Measurements from ENCODE around the gene C20orf141.
"Not testable (repeated sequence)": the region's sequence is repeated elsewhere in the genome, so short reads cannot be mapped to it uniquely, and the experiment has no call there.

The C20orf141 gene

DNA sequence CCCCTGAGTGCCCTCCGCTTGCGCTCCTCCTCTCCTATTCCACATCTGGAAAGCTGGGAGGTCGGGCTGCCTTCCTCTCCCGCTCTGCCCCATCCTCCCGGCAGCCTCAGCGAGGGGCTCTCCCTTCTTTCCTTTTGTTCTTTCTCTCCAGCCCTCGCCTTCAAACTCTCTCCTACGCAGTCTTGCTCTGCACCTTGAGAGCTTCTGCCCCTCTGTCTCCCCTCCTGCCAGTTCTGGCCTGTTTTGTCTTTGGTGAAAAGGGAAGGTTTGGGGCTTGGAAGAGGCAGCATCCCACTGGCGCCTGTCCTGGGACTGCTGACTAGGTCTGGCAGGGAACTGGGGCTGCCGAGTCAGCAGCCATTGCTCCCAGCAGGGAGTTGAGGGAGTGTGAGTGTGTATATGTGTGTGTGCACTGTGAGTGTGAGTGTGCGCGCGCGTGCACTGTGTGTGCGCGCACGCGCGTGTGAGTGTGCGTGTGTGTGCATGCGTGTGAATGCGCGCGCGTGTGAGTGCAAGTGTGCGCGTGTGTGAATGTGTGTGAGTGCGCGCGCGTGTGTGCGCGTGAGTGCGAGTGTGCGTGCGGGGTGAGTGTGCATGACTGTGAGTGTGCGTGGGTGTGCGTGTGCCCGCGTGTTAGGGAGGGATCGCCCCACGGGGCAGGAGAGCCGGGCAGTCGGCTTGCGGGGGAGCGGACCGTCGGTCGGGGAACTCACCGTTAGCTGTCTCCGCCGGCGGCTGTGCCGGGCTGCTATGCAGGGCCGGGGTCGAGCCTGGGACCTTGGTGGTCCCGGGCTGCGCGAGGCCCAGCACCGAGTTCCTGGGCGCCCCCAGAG, 14.9 kb upstream of the C20orf141 start:
- ATAC-seq, result peak in 1 of 2 donors; percentile 6

- peak in 1 of 2 donors; percentile 22 for ATAC-seq
Observed at GRCh38 chr20:2800521-2801285, 14.1 kb upstream of the C20orf141 start, which contains the start of gene CPXM1. CPXM1 (minus strand) TSS chr20:2800627; CDS start chr20:2800572, 55 bp downstream.

GRCh38 chr20:2801286-2801728, 13.5 kb upstream of the C20orf141 start:
- no peak for ATAC-seq

- no peak for ATAC-seq
Observed at GRCh38 chr20:2804041-2804828, 10.6 kb upstream of the C20orf141 start.

GRCh38 chr20:2804852-2805688, 9.7 kb upstream of the C20orf141 start:
- no peak for ATAC-seq

DNA sequence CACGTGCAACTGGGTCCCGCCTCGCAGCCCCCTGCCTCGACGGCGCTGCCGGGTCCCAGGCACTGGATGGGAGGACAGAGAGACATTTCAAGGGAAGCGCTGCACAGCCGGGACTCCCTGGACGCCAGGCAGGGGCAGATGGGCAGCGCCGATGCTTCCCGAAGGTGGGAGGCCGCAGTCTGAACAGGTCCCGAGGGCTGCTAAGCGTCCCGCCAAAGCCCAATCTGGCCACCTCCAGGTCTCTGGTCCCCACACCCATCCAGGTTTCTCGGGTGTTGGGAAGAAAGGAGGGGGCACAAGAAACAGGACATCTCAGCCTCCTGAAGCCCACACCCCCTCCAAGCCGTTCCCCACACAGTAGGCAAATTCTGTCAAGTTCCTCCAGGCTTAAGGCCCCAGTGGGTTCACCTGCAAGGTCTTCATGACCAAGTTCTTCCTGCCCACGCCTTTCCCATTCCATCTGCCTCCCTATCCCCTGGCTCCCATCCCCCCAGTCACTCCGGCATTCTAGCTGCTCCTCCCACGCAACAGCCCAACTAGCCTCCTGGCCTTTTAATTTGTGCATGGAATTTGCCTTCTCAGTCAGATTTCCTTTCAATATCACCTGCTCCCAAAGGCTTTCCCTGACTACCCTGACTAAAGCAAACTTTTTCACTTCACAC, 9.0 kb upstream of the C20orf141 start:
- no peak for ATAC-seq

DNA sequence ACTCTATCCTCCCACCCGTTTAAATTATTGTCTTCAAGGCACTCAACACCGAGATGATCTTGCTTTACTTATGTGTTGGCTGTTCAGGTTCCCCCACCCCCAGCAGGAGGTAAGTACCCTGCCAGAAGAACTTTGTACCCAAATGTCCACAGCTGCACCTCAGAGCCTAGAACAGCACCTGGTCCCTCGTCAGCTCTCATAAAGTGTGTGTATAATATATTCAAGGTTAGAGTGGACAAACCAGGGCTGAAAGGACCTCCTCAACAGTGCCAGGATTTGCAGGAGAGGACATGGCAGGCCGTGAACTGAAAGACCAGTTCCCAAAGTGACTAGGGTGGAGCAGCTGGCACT, 8.5 kb upstream of the C20orf141 start:
- ATAC-seq, result no peak

DNA sequence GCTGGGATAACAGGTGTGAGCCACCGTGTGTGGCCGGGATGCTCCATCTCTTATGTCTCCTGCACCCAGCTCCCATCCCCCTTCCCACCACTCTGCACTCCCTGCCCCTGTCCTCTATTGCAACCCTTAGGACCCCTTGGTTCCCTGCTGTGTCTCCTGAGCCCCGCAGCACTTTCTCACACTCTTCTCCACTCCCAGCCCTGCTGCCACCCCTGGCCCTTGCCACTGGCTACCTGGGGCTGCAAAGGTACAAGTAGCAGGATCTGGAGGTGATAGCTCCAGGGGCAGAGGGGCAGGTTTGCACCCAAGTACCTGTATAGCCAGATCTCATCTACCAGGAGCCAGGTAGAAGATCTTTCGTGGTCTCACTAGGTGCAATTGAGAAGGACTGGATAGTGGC, 7.8 kb upstream of the C20orf141 start:
- ATAC-seq, result no peak

- not testable (repeated sequence) for ATAC-seq
Observed at GRCh38 chr20:2807929-2808328, 6.9 kb upstream of the C20orf141 start.

DNA sequence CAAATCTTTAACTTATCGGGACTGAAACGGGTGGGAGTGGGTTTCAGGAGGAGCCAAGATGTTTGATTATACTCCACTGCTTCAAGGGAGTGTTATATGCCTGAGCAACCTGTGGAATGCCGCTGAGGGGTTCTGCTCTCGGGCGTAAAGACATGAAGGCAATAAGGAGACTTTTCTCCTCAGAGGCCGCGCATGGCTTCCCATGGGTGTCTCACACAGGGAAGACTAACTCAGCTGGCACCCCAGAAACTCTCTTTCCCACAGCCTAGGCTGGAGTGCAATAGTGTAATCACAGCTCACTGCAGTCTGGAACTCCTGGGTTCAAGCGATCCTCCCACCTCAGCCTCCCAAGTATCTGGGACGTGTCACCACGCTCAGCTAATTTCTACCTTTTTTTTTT, 5.1 kb upstream of the C20orf141 start:
- ATAC-seq, result no peak

- ATAC-seq, result no peak
Observed at GRCh38 chr20:2812189-2812588, 2.6 kb upstream of the C20orf141 start.

DNA sequence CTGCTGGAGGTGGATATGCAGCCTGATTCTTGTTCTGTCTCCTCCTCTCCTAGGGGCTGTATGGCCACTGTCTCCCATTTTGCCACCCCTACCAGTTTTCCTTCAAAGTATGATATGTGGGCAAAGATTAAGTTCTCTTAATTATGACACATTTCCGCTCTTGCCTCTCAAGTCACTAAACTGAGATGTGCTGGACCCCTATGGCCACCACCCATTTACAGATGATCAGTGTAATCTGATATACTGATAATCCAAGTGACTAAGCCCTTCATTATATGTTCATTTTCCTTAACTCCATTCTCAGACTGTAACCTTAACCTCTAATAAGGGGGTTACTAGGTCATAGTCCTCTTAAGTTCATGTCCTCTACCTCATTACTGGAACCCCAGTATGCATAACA, 711 bp upstream of the C20orf141 start:
- ATAC-seq, result no peak

- ATAC-seq, result no peak
Observed at GRCh38 chr20:2815242-2815900, 584 bp downstream of the C20orf141 start.

DNA sequence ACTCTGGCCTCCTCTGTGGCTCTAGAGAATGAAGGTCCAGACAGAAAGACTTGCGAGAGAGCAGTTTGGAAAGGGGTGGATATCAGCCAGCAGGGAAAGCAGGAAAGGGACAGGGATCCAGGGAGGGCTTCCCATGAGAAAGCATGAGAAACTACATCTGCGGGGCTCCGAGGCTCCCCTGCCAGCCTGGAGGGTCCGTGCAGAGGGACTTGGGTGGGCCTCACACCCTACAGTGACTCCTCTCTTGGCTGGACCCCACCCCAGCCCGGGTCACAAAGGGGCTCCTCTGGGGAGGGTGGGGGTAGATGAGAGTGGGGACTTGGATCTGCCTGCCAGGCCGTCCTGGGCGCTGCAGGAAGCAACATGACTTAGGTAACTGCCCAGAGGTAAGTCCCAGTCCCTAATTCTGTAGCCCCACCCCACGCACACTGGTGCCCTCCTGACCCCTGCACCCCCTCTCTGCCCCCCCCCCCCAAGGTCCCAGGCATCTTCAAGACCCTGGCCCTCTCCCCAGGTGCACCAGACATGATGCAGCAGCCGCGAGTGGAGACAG, 1.3 kb downstream of the C20orf141 start, which contains the start of gene TMEM239:
TMEM239 (plus strand) TSS at position 335 of the 553 bp plus-strand sequence; CDS start at position 526, 191 bp downstream.
- no peak for ATAC-seq

DNA sequence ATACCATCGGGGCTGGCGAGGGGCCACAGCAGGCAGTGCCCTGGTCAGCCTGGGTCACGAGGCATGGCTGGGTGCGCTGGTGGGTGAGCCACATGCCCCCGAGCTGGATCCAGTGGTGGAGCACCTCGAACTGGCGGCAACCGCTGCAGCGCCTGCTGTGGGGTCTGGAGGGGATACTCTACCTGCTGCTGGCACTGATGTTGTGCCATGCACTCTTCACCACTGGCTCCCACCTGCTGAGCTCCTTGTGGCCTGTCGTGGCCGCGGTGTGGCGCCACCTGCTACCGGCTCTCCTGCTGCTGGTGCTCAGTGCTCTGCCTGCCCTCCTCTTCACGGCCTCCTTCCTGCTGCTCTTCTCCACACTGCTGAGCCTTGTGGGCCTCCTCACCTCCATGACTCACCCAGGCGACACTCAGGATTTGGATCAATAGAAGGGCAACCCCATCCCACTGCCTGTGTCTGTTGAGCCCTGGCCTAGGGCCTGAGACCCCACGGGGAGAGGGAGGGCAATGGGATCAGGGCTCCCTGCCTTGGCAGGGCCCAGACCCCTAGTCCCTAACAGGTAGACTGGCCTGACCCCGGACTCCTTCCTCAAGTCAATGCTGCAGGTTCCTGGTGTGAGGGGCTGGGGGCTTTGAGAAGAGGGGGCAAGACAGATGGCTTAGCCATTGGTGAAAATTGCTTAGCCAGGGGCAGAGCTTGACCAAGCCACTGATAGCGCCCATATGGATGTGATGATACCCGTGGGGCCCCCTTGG, 2.0 kb downstream of the C20orf141 start:
- ATAC-seq, result no peak

DNA sequence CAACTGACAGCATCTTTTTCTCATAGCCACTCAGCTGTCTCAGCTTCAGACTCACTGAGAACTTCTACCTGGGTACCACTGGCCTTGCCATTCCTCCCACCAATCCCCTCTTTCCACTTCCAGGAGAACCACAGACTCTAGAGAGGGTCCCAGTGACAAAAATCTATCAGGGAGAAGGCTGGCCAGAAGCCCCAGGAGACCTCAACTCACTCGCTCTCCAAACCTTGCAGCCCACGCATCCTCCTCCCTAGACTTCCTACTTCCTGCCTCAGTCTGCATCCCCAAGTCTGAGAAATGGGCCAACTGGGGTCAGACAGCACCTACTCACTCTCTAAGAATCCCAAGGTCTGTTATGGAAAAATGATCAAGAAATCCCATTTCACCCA, 2.5 kb downstream of the C20orf141 start:
- ATAC-seq, result no peak

DNA sequence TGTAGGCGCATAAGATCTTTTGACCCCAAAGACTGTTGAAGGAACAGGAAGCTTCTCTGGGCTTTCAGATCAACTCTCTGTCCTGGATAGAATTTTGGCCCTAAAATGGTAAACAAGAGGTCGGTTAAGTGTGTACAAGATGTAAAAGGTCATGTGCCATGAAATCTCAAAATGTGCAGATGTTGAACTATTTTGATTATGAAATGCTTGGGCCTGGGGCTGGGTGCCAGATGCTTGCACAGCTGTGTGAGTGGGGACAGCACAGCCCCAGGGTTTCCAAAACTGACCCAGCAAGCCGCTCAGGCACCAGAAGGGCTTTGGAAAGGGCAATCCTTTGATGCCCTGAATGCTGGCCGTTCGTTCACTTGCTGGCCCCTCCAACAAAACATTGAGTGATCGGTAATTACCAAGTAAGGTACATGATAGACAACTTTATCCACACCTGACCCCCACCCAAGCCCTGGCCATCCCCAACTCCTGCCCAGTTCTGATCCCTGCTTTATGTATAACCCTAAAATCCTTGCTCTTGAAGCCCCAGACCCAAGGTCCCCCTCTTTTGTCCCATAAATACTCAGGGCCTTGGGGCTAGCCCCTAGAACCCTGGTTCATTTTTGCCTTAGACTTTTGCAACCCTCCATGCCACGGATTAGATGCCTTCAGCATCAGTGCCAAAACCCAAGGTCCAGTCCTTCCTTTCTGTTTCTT, 3.3 kb downstream of the C20orf141 start:
- no peak for ATAC-seq

GRCh38 chr20:2820084-2820895, 5.5 kb downstream of the C20orf141 start:
- ATAC-seq, result no peak

Data from activated CD4-positive, CD25-positive, alpha-beta regulatory T cell treated with anti-CD3 and anti-CD28 coated beads, Interleukin-2, amount 50 U/mL, for 24 hours (primary cell).